GM06990 (cell line): Measurements from ENCODE around the gene PLXND1.

Experiments used
- DNase-seq: peaks from one replicate; pipeline ENCODE4 v3.0.0-alpha.2; 2011; ENCODE audit not compliant: insufficient read length; ENCODE audit errors: extremely low read depth
- H3K27me3 ChIP-seq: replicated peaks from 2 replicates; pipeline ENCODE4 v1.6.0; 2011; ENCODE audit warnings: low read length; ENCODE audit not compliant: control insufficient read depth, insufficient read depth
- H3K36me3 ChIP-seq: 2 replicates; pipeline ENCODE4 v1.5.1; 2011; ENCODE audit warnings: low read length; ENCODE audit not compliant: control insufficient read depth, insufficient read depth
- H3K4me3 ChIP-seq: replicated peaks from 2 replicates; pipeline ENCODE4 v1.5.1; 2011; ENCODE audit warnings: low read depth, mild to moderate bottlenecking, control low read depth, low read length
- TF ChIP-seq, protein P1 (sequence below): IDR thresholded peaks from 2 replicates; pipeline ENCODE4 v1.5.1; 2011; ENCODE audit warnings: low read length, control low read depth, mild to moderate bottlenecking, inconsistent platforms; ENCODE audit not compliant: insufficient read depth, poor library complexity, severe bottlenecking

PLXND1 gene

DNA sequence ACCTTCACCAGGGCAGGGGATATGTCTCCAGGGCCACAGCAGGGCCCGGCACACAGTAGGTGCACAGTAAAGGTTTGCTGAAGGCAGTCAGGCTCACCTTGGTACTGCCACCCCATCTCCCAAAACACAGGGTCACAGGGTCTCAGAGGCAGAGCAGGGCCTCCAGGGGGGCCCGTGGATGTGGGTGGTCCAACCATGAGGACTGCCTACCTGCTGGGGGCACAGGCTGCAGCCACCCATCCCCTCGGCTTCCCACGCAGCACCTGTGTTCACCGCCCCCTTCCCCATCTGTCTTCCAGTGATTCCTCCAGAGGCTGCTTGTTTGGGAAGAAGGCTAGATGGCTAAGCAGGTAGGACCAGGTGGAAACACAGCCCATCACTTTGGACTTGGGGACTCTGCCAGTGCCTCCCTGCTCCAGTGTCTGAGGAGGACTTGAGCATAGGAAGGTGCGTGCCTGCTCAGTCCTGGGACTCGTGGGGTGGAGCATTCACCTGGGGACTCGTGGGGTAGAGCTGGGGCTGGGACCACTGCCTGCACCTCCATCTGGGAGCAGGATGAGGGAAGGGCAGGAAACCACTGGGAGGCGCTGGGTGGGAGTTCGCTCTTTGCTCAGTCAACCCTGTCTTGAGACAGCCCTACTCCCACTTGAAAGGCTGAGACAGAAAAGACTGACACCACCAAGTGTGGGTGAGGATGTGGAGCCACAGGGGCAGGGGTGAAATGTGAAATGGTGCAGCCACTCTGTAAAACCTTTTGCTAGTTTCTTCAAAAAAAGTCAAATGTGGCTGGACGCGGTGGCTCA, 18.8 kb upstream of the PLXND1 start:
- DNase-seq: no peak
- TF ChIP-seq, protein P1, sequence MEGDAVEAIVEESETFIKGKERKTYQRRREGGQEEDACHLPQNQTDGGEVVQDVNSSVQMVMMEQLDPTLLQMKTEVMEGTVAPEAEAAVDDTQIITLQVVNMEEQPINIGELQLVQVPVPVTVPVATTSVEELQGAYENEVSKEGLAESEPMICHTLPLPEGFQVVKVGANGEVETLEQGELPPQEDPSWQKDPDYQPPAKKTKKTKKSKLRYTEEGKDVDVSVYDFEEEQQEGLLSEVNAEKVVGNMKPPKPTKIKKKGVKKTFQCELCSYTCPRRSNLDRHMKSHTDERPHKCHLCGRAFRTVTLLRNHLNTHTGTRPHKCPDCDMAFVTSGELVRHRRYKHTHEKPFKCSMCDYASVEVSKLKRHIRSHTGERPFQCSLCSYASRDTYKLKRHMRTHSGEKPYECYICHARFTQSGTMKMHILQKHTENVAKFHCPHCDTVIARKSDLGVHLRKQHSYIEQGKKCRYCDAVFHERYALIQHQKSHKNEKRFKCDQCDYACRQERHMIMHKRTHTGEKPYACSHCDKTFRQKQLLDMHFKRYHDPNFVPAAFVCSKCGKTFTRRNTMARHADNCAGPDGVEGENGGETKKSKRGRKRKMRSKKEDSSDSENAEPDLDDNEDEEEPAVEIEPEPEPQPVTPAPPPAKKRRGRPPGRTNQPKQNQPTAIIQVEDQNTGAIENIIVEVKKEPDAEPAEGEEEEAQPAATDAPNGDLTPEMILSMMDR: no peak
- no peaks in the 10 kb centered on the region for H3K36me3 ChIP-seq
- no peaks in the 10 kb centered on the region for H3K27me3 ChIP-seq
- no peak overlapping the region for H3K4me3 ChIP-seq

DNA sequence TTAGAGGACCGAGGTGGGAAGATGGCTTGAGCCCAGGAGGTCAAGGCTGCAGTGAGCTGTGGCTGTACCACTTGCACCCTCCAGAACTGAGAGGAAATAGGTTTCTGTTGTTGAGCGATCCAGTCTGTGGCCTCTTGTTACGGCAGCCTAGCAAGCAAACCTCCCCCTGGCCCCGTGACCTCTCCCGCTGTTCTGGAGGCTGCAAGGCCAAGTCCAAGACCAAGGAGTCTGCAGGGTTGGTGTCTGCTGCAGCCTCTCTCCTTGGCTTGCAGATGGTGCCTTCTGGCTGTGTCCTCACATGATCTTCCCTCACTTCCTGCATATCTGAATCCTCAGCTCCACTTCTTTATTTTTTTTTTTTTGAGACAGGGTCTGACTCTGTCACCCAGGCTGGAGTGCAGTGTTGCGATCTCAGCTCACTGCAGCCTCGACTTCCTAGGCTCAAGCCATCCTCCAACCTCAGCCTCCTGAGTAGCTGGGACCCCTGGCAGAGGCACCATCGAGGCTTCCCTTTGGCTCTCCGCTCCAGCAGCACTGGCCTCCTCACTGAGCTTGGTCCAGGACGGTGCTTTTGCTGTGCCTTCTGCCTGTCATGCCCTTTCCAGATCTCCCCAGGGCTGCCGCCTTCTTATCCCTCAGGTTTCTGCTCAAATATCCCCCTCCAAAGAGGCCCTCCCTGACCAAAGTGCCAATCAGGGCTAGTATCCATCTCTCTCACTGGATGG, 18.0 kb upstream of the PLXND1 start:
- H3K36me3 ChIP-seq: no peaks in the 10 kb centered on the region
- H3K4me3 ChIP-seq: no peak overlapping the region
- H3K27me3 ChIP-seq: no peaks in the 10 kb centered on the region
- no peak for DNase-seq
- TF ChIP-seq, protein P1: no peak

DNA sequence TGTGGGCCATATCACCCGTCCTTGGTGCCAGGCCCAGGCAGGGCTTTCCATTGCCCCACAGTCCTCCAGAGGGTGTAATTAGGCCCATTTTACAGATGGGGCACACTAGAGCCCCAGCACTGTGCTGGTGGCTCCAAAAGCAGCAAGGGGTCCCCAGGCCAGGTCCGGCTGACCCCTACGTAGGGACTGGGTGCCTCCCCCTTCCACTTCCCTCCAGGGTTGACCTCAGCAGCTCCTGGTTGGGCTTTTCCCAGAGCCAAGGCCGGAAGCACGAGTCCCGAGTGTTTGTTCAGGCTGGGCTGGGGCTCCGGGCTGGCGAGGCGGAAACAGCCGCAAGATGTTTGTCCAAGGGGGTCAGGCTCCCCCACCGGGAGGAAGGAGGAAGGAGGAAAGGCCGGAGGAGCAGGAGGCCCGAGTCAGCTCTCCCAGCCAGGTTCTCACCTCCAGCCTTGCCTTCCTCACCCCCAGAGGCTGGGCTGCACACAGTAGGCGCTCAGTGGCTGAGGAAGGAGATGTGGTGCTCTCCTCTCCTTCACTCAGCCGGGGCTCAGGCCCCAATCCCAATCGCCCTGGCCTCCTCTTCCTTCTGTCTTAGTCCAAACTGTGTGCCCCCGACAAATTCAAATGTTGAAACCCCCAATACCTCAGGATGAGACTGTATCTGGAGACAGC, 17.1 kb upstream of the PLXND1 start:
- H3K36me3 ChIP-seq: no peaks in the 10 kb centered on the region
- H3K27me3 ChIP-seq: no peaks in the 10 kb centered on the region
- no peak overlapping the region for H3K4me3 ChIP-seq
- TF ChIP-seq, protein P1: no peak
- no peak for DNase-seq

DNA sequence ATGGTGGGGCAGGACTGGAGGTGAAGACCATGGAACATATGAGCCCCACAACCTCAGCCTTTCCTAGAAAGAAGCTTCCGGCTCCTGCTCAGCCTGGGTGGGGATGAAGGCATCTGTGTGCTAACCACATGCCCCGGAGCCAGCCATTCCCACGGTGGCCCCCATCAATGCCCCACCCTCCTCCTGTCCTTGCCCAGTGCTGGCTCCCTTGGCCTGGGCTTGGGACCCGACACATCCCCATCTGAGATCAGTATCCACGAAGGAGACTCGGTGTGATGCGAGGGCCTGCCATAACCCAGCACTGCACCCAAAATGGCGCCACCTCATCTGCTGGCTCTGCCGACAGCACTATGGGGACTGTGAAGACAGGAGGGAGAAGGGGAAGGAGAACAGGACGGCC, 16.5 kb upstream of the PLXND1 start:
- TF ChIP-seq, protein P1: no peak
- no peaks in the 10 kb centered on the region for H3K27me3 ChIP-seq
- H3K4me3 ChIP-seq: no peak overlapping the region
- H3K36me3 ChIP-seq: no peaks in the 10 kb centered on the region
- no peak for DNase-seq

DNA sequence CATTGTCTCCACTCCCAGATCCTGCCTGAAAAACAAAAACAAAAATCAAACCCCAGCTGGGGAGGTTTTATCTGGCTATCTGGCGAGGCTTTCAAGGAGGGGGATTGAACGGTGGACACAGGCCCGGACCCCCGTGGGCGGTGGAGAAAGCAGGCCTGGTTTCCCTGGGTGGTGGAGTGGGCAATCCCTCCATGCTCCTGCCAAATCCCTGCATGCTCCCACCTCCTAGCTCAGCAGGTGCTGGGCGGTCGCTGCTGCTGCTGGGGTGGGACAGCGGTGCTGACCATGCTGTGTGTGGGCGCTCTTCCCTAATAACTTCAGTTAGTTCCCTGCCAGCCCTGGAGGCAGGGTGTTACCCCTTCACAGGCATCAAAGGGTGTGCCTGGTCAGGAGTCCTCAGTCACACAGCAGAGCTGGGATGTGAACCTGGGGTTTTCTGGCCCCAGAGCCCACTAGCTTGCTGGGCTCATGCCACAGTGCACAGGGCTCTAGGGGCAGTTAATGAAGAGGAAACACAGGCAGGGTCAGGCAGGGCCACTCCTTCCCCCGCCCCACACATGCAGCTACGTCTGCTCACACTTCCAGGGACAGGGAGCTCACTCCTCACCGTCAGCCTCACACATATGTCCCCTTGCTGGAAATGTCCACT, 15.9 kb upstream of the PLXND1 start:
- TF ChIP-seq, protein P1: no peak
- H3K4me3 ChIP-seq: no peak overlapping the region
- no peak for DNase-seq
- no peaks in the 10 kb centered on the region for H3K27me3 ChIP-seq
- no peaks in the 10 kb centered on the region for H3K36me3 ChIP-seq
